HepG2 (cell line): ENCODE results near the gene CALML5. TPM values are rescaled to one million over a fixed set of nuclear protein-coding genes. Genes with fewer than 3 reads are reported as not detected.
A peak's percentile ranks its signal among the peaks of the same experiment; 100 is the strongest.

Experiments
- FOXA1 ChIP-seq, 2 experiments: fragments of 450-650 bp in 1 of 2; sonication (generic) in 1 of 2; formaldehyde crosslinking in 1 of 2; IDR thresholded peaks; 2 replicates each; pipeline versions ENCODE4 v1.4.0 to v1.6.1; 2016 to 2020; ENCODE audit warnings: missing genetic modification reagents in 1 of 2
- FOXK1 ChIP-seq: sonication (generic); formaldehyde crosslinking; IDR thresholded peaks from 2 replicates; pipeline ENCODE4 v1.4.0; 2020; ENCODE audit warnings: low read depth, missing genetic modification reagents, borderline replicate concordance
- GABPB1 ChIP-seq: IDR thresholded peaks from 2 replicates; pipeline ENCODE4 v1.6.1; 2016; ENCODE audit warnings: mild to moderate bottlenecking, missing genetic modification reagents, moderate library complexity, missing compliant biosample characterization
- GTF3A ChIP-seq: sonication (generic); formaldehyde crosslinking; conservative IDR thresholded peaks from 2 replicates; pipeline ENCODE4 v1.4.0; 2020; ENCODE audit warnings: mild to moderate bottlenecking, missing genetic modification reagents
- SALL1 ChIP-seq: sonication (generic); formaldehyde crosslinking; IDR thresholded peaks from 2 replicates; pipeline ENCODE4 v1.8.0; 2022; ENCODE audit warnings: mild to moderate bottlenecking, missing genetic modification reagents
- STAT5B ChIP-seq: sonication (generic); formaldehyde crosslinking; IDR thresholded peaks from 2 replicates; pipeline ENCODE4 v1.4.0; 2020; ENCODE audit warnings: missing genetic modification reagents
- ZBTB38 ChIP-seq: sonication (generic); formaldehyde crosslinking; IDR thresholded peaks from 2 replicates; pipeline ENCODE4 v1.5.1; 2020; ENCODE audit warnings: mild to moderate bottlenecking, missing genetic modification reagents
- ZNF543 ChIP-seq: sonication (generic); formaldehyde crosslinking; IDR thresholded peaks from 2 replicates; pipeline ENCODE4 v1.4.0; 2020; ENCODE audit warnings: mild to moderate bottlenecking, missing genetic modification reagents
- ZNF766 ChIP-seq: sonication (generic); formaldehyde crosslinking; IDR thresholded peaks from 2 replicates; pipeline ENCODE4 v1.5.0; 2020; ENCODE audit warnings: missing genetic modification reagents, borderline replicate concordance
- ZNF773 ChIP-seq: sonication (generic); formaldehyde crosslinking; IDR thresholded peaks from 2 replicates; pipeline ENCODE4 v1.4.0; 2020; ENCODE audit warnings: missing genetic modification reagents, borderline replicate concordance
- ZSCAN22 ChIP-seq: sonication (generic); formaldehyde crosslinking; IDR thresholded peaks from 2 replicates; pipeline ENCODE4 v1.4.0; 2020; ENCODE audit warnings: mild to moderate bottlenecking, missing genetic modification reagents
- polyA plus RNA-seq, 8 experiments: library from polyadenylated mRNA; depleted of rRNA in 3 of 8; stranded (reverse) in 7 of 8; unstranded in 1 of 8; fragments of >200 nt; fragmentation: Illumina TruSeq in 4 of 8; extraction: Trizol in 4 of 8; gene quantifications; 2 replicates each; pipeline versions ENCODE4 v1.2.1 to v1.2.3, GENCODE V29; 2011 to 2016; ENCODE audit warnings: low read depth in 4 of 8, missing spikeins in 1 of 8, mixed read lengths in 1 of 8; ENCODE audit not compliant: insufficient read depth in 1 of 8
- total RNA-seq, 5 experiments: library from RNA; depleted of rRNA; stranded (reverse); fragments of >200 nt; fragmentation: Illumina TruSeq; extraction: Trizol; gene quantifications; 2 replicates each; pipeline ENCODE4 v1.2.3, GENCODE V29; 2016; ENCODE audit warnings: low read depth in 1 of 5
- TF ChIP-seq, protein P1 (sequence below): sonication (generic); formaldehyde crosslinking; IDR thresholded peaks from 2 replicates; pipeline ENCODE4 v1.4.0; 2020; ENCODE audit warnings: missing genetic modification reagents
- TF ChIP-seq, protein P2 (sequence below): IDR thresholded peaks from 2 replicates; pipeline ENCODE4 v1.6.1; 2016; ENCODE audit warnings: missing biosample characterization, missing genetic modification reagents, low read depth

CALML5 gene
- total and polyA plus RNA-seq, 2 of the 13 experiments (the other 11 are each of a cell fraction or from before 2014, with no cell fraction given) = not detected

DNA sequence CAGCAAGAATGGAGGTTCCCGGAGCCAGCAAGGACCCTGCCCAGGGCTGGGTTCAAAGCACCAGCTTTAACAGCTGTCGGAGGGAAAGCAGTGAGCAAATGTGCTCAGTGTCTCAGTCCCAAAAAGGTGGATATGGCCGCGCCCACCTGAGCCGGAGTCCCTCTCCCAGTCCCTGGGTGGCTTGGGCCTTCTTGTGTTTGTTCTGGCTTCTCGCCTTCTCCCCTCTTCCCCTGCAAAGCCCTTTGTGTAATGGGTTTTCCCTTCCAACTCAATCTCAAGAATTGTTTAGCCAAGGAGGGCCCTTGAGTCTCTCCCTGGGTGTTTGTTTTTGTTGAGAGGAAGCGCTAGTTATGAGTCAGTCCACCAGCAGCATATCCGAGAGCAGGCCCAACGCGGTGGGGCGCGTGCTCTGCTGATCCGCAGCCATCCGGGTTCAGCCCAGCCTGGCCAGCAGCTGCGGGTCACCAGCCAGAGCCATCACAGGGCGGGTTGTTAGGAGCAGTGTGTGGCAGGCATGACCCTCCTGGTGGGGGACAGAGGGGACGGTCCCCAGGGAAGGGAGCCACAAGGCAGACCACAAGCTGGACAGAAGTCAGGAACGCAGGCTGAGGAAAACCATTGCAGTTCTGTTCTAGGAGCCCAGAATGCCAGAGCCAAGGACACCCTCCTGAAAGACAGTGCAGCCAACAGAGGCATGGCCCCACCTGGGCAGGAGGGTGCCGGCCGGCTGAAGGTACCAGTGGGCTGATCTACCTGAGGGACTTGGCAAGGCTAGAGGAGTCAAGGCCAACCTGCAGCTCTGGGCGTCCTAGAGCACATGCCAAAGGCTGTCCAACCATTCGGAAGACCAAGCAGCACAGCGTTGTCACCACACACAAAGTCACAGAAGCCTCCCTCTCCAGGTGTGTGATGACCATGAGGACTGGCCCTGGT is 46.7 kb upstream of the CALML5 start (continued):
- TF ChIP-seq, protein P1, sequence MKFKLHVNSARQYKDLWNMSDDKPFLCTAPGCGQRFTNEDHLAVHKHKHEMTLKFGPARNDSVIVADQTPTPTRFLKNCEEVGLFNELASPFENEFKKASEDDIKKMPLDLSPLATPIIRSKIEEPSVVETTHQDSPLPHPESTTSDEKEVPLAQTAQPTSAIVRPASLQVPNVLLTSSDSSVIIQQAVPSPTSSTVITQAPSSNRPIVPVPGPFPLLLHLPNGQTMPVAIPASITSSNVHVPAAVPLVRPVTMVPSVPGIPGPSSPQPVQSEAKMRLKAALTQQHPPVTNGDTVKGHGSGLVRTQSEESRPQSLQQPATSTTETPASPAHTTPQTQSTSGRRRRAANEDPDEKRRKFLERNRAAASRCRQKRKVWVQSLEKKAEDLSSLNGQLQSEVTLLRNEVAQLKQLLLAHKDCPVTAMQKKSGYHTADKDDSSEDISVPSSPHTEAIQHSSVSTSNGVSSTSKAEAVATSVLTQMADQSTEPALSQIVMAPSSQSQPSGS = no peak
- TF ChIP-seq FOXA1 (IDR thresholded peaks at IDR 0.05) (no peak), FOXA1 (CRISPR knock-in tag; IDR thresholded peaks at IDR 0.05) (no peak), ZNF773 (CRISPR knock-in tag) (no peak), ZNF766 (no peak), STAT5B (CRISPR knock-in tag) (no peak), ZNF543 (CRISPR knock-in tag) (no peak), ZBTB38 (CRISPR knock-in tag) (peak; percentile 99), ZSCAN22 (no peak), GTF3A (no peak), FOXK1 (CRISPR knock-in tag) (no peak), SALL1 (CRISPR knock-in tag) (0 out of 2 replicates have a peak, but pooled peaks have one; percentile 14), GABPB1 (CRISPR knock-in tag) (peak; percentile 40; the same call in 1 of the 2 replicates)
- TF ChIP-seq, protein P2, sequence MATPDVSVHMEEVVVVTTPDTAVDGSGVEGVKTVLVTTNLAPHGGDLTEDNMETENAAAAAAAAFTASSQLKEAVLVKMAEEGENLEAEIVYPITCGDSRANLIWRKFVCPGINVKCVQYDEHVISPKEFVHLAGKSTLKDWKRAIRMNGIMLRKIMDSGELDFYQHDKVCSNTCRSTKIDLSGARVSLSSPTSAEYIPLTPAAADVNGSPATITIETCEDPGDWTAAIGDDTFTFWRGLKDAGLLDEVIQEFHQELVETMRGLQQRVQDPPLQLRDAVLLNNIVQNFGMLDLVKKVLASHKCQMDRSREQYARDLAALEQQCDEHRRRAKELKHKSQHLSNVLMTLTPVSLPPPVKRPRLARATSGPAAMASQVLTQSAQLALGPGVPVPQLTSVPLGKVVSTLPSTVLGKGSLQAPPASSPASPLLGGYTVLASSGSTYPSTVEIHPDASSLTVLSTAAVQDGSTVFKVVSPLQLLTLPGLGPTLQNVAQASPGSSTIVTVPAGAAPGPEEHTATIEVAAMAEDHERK (CRISPR knock-in tag) = no peak
